Skin epidermis (tissue), 12 donors: ENCODE data around the gene SIRPA.
A peak's percentile ranks its signal among the peaks of the same experiment; 100 is the strongest.

Experiments
- H3K27ac ChIP-seq, 21 experiments: fragments of 200-600 bp; sonication (generic) in 11 of 21; one replicate each; pipeline ENCODE4 v1.5.0; 2020; ENCODE audit warnings: mild to moderate bottlenecking in 3 of 21, inconsistent platforms in 2 of 21, moderate library complexity in 2 of 21
- H3K4me3 ChIP-seq, 7 experiments: fragments of 200-600 bp; sonication (generic) in 2 of 7; one replicate each; pipeline ENCODE4 v1.5.0; 2020; ENCODE audit warnings: inconsistent platforms in 2 of 7, mild to moderate bottlenecking in 2 of 7, moderate library complexity in 1 of 7

SIRPA gene

GRCh38 chr20:1883986-1884385 is 11.2 kb upstream of the SIRPA start:
- no peak overlapping the region for H3K27ac ChIP-seq
- no peak overlapping the region for H3K4me3 ChIP-seq

GRCh38 chr20:1885254-1885653 is 10.0 kb upstream of the SIRPA start:
- Histone ChIP-seq H3K27ac (no peak overlapping the region), H3K4me3 (no peak overlapping the region)

GRCh38 chr20:1885940-1886693 is 9.1 kb upstream of the SIRPA start:
- Histone ChIP-seq H3K4me3 (no peak overlapping the region), H3K27ac (no peak overlapping the region)

- Histone ChIP-seq H3K27ac (no peak overlapping the region), H3K4me3 (no peak overlapping the region)
Observed at GRCh38 chr20:1887321-1887720, 7.9 kb upstream of the SIRPA start.

GRCh38 chr20:1887756-1888155 is 7.5 kb upstream of the SIRPA start:
- Histone ChIP-seq H3K27ac (no peak overlapping the region), H3K4me3 (no peak overlapping the region)

- no peak overlapping the region for H3K4me3 ChIP-seq
- peak overlapping the region in 3 of 21 experiments; percentile 37 to 64 (median 40) for H3K27ac ChIP-seq
Observed at GRCh38 chr20:1888796-1889463, 6.3 kb upstream of the SIRPA start.

GRCh38 chr20:1890469-1891262 is 4.5 kb upstream of the SIRPA start:
- no peak overlapping the region for H3K4me3 ChIP-seq
- H3K27ac ChIP-seq = peak overlapping the region in 3 of 21 experiments; percentile 3 to 62 (median 38)

GRCh38 chr20:1891263-1892118 is 3.7 kb upstream of the SIRPA start:
- Histone ChIP-seq H3K4me3 (no peak overlapping the region), H3K27ac (peak overlapping the region in 2 of 21 experiments; percentile 38 to 62)

- Histone ChIP-seq H3K27ac (no peak overlapping the region), H3K4me3 (no peak overlapping the region)
Observed at GRCh38 chr20:1892119-1892385, 3.2 kb upstream of the SIRPA start.

- Histone ChIP-seq H3K27ac (peak overlapping the region; percentile 80 to 95 (median 89)), H3K4me3 (peak overlapping the region; percentile 37 to 77 (median 59))
Observed at GRCh38 chr20:1893721-1894470, 1.3 kb upstream of the SIRPA start.

GRCh38 chr20:1894471-1894950 is 696 bp upstream of the SIRPA start:
- H3K27ac ChIP-seq = peak overlapping the region; percentile 80 to 95 (median 89)
- peak overlapping the region; percentile 37 to 77 (median 59) for H3K4me3 ChIP-seq

- H3K27ac ChIP-seq = peak overlapping the region; percentile 80 to 95 (median 89)
Observed at GRCh38 chr20:1895674-1896483, 672 bp downstream of the SIRPA start.

GRCh38 chr20:1896484-1897258 is 1.5 kb downstream of the SIRPA start:
- Histone ChIP-seq H3K27ac (peak overlapping the region in 19 of 21 experiments; percentile 24 to 95 (median 89)), H3K4me3 (peak overlapping the region; percentile 37 to 77 (median 59))

More at GRCh38 chr20:1895674-1896483, 672 bp downstream of the SIRPA start:
- H3K4me3 ChIP-seq = peak overlapping the region; percentile 37 to 77 (median 59)

- Histone ChIP-seq H3K27ac (peak overlapping the region in 20 of 21 experiments; percentile 52 to 95 (median 86)), H3K4me3 (peak overlapping the region in 2 of 7 experiments; percentile 13 to 63)
Observed at GRCh38 chr20:1897541-1897940, 2.3 kb downstream of the SIRPA start.

GRCh38 chr20:1897965-1898464 is 2.8 kb downstream of the SIRPA start:
- Histone ChIP-seq H3K4me3 (peak overlapping the region in 2 of 7 experiments; percentile 5 to 13), H3K27ac (peak overlapping the region in 20 of 21 experiments; percentile 52 to 95 (median 83))

GRCh38 chr20:1898482-1899240 is 3.5 kb downstream of the SIRPA start:
- Histone ChIP-seq H3K27ac (peak overlapping the region in 18 of 21 experiments; percentile 52 to 95 (median 85)), H3K4me3 (peak overlapping the region in 1 of 7 experiments; percentile 5)
